Prostate gland (tissue), 2 donors: Measurements from ENCODE around the gene CHRND.

Experiments
- CTCF ChIP-seq, 4 experiments: fragments of 200-600 bp in 2 of 4; fragments of 450-650 bp in 2 of 4; sonication (generic) in 2 of 4; IDR thresholded peaks; 1 replicate in 3 of 4; 2 replicates in 1 of 4; pipeline ENCODE4 v1.5.1; 2016 to 2019; ENCODE audit warnings: antibody characterized with exemption in 4 of 4, mild to moderate bottlenecking in 2 of 4, moderate library complexity in 2 of 4
- POLR2A ChIP-seq: fragments of 450-650 bp; IDR thresholded peaks from one replicate; pipeline ENCODE4 v1.6.1; 2016; ENCODE audit warnings: antibody characterized with exemption, mild to moderate bottlenecking
- POLR2AphosphoS5 ChIP-seq: sonication (generic); formaldehyde crosslinking; IDR thresholded peaks from one replicate; pipeline ENCODE4 v1.6.1; 2017; ENCODE audit warnings: antibody characterized with exemption

GRCh38 chr2:232515639-232516038, 10.3 kb upstream of the CHRND start:
- no peak for TF ChIP-seq CTCF (IDR thresholded peaks at IDR 0.05)
- no peak for TF ChIP-seq POLR2A
- TF ChIP-seq POLR2AphosphoS5: no peak
